ENCODE measurements around the gene C2CD2.

Gene C2CD2

GRCh38 chr21:41942457-41942856 lies 11.4 kb downstream of the C2CD2 start:
- no peaks in the 10 kb centered on the region for H3K79me2 ChIP-seq (ENCODE audit: insufficient read depth, low read length)
- H3K36me3 ChIP-seq (ENCODE audit: insufficient read depth, low read length), result peaks cover 5% of the 10 kb centered on the region; the same call in 1 of the 2 replicates
- no peak overlapping the region for H3K4me3 ChIP-seq (ENCODE audit: low read depth, low read length, poor library complexity, severe bottlenecking)
- no peaks in the 10 kb centered on the region for H4K20me1 ChIP-seq (ENCODE audit: insufficient read depth, low read length)
- no peak overlapping the region for H3K27ac ChIP-seq (ENCODE audit: low read depth, low read length, poor library complexity, severe bottlenecking)
- H3K4me1 ChIP-seq (ENCODE audit: insufficient read depth, low read length, severe bottlenecking), result no peaks in the 10 kb centered on the region
- H2AFZ ChIP-seq (ENCODE audit: low read length), result no peak overlapping the region
- H3K9ac ChIP-seq (ENCODE audit: low read length), result no peak overlapping the region
- peaks cover 6% of the 10 kb centered on the region; the same call in 1 of the 2 replicates for H3K9me3 ChIP-seq (ENCODE audit: low read length)
- no peaks in the 10 kb centered on the region for H3F3A ChIP-seq (ENCODE audit: insufficient read depth, low read length)
- H3K4me2 ChIP-seq (ENCODE audit: low read length), result no peak overlapping the region
- H3K9me2 ChIP-seq (ENCODE audit: low read depth, low read length), result no peaks in the 10 kb centered on the region
- H3K27me3 ChIP-seq (ENCODE audit: insufficient read depth, low read length), result peaks cover 10% of the 10 kb centered on the region
- TF ChIP-seq EZH2 (IDR thresholded peaks at IDR 0.05; ENCODE audit: borderline replicate concordance, low read length), result no peak
- TF ChIP-seq CTCF (IDR thresholded peaks at IDR 0.05; ENCODE audit: low read length), result no peak

- Histone ChIP-seq H3K9ac (ENCODE audit: low read length) (no peak overlapping the region), H4K20me1 (ENCODE audit: insufficient read depth, low read length) (no peaks in the 10 kb centered on the region), H3K36me3 (ENCODE audit: insufficient read depth, low read length) (peaks cover 5% of the 10 kb centered on the region; the same call in 1 of the 2 replicates), H3K79me2 (ENCODE audit: insufficient read depth, low read length) (no peaks in the 10 kb centered on the region), H3K27ac (ENCODE audit: low read depth, low read length, poor library complexity, severe bottlenecking) (no peak overlapping the region), H3K4me2 (ENCODE audit: low read length) (no peak overlapping the region), H3K4me1 (ENCODE audit: insufficient read depth, low read length, severe bottlenecking) (no peaks in the 10 kb centered on the region), H3K9me2 (ENCODE audit: low read depth, low read length) (no peaks in the 10 kb centered on the region), H2AFZ (ENCODE audit: low read length) (no peak overlapping the region), H3K4me3 (ENCODE audit: low read depth, low read length, poor library complexity, severe bottlenecking) (no peak overlapping the region), H3K27me3 (ENCODE audit: insufficient read depth, low read length) (peaks cover 10% of the 10 kb centered on the region), H3K9me3 (ENCODE audit: low read length) (peaks cover 6% of the 10 kb centered on the region; the same call in 1 of the 2 replicates), H3F3A (ENCODE audit: insufficient read depth, low read length) (no peaks in the 10 kb centered on the region)
- no peak for TF ChIP-seq EZH2 (IDR thresholded peaks at IDR 0.05; ENCODE audit: borderline replicate concordance, low read length)
- TF ChIP-seq CTCF (IDR thresholded peaks at IDR 0.05; ENCODE audit: low read length), result no peak
These were observed 11.9 kb downstream of the C2CD2 start for GRCh38 chr21:41941941-41942340.

GRCh38 chr21:41940431-41940830 lies 13.4 kb downstream of the C2CD2 start:
- Histone ChIP-seq H3F3A (ENCODE audit: insufficient read depth, low read length) (no peaks in the 10 kb centered on the region), H4K20me1 (ENCODE audit: insufficient read depth, low read length) (no peaks in the 10 kb centered on the region), H3K4me2 (ENCODE audit: low read length) (no peak overlapping the region), H3K9ac (ENCODE audit: low read length) (no peak overlapping the region), H3K27me3 (ENCODE audit: insufficient read depth, low read length) (peaks cover 18% of the 10 kb centered on the region), H3K36me3 (ENCODE audit: insufficient read depth, low read length) (peaks cover 5% of the 10 kb centered on the region; the same call in 1 of the 2 replicates), H3K9me3 (ENCODE audit: low read length) (peaks cover 6% of the 10 kb centered on the region; the same call in 1 of the 2 replicates), H2AFZ (ENCODE audit: low read length) (no peak overlapping the region), H3K4me3 (ENCODE audit: low read depth, low read length, poor library complexity, severe bottlenecking) (no peak overlapping the region), H3K4me1 (ENCODE audit: insufficient read depth, low read length, severe bottlenecking) (no peaks in the 10 kb centered on the region), H3K27ac (ENCODE audit: low read depth, low read length, poor library complexity, severe bottlenecking) (no peak overlapping the region), H3K9me2 (ENCODE audit: low read depth, low read length) (no peaks in the 10 kb centered on the region), H3K79me2 (ENCODE audit: insufficient read depth, low read length) (no peaks in the 10 kb centered on the region)
- TF ChIP-seq EZH2 (IDR thresholded peaks at IDR 0.05; ENCODE audit: borderline replicate concordance, low read length) (no peak), CTCF (IDR thresholded peaks at IDR 0.05; ENCODE audit: low read length) (no peak)
